Natural killer cell (primary cell): Measurements from ENCODE around the gene TBCK. TPM values are rescaled to one million over a fixed set of nuclear protein-coding genes. Genes with fewer than 3 reads are reported as not detected.

ENCODE experiments used
- ATAC-seq, 3 donors: fragments of 150-1000 bp in 2 of 3; fragments of 200-7000 bp in 1 of 3; cut with Tn5 transposase; 1 replicate in 1 of 3; 2 replicates in 2 of 3; pipeline ENCODE4 v1.10.0; 2021; ENCODE audit warnings: mild to moderate bottlenecking in 2 of 3, moderate library complexity in 2 of 3
- DNase-seq, 2 donors: peaks; one replicate each; pipeline versions ENCODE4 v3.0.0 to v3.0.0-alpha.2; 2013 to 2021; ENCODE audit warnings: mixed read lengths in 1 of 2
- H3K27ac ChIP-seq: one replicate; pipeline ENCODE4 v1.5.1; 2013; ENCODE audit warnings: mild to moderate bottlenecking, low read length
- H3K27me3 ChIP-seq: one replicate; pipeline ENCODE4 v1.6.1; 2013; ENCODE audit warnings: low read length; ENCODE audit not compliant: control insufficient read depth, insufficient read depth
- H3K36me3 ChIP-seq: one replicate; pipeline ENCODE4 v1.6.1; 2013; ENCODE audit warnings: low read length; ENCODE audit not compliant: control insufficient read depth, insufficient read depth
- H3K4me1 ChIP-seq: one replicate; pipeline ENCODE4 v1.6.1; 2013; ENCODE audit warnings: low read length; ENCODE audit not compliant: control insufficient read depth, insufficient read depth
- H3K4me3 ChIP-seq: one replicate; pipeline ENCODE4 v1.5.1; 2013; ENCODE audit warnings: low read length
- H3K9me3 ChIP-seq: one replicate; pipeline ENCODE4 v1.6.1; 2013; ENCODE audit warnings: low read length; ENCODE audit not compliant: control insufficient read depth, insufficient read depth
- H3K27ac Mint-ChIP-seq, 2 donors: one replicate each; pipeline ENCODE4 v1.8.0; 2022; ENCODE audit warnings: mild to moderate bottlenecking in 2 of 2, mixed read lengths in 2 of 2, moderate library complexity in 1 of 2
- H3K27me3 Mint-ChIP-seq, 2 donors: one replicate each; pipeline ENCODE4 v1.8.0; 2022; ENCODE audit warnings: low read depth in 2 of 2, mixed read lengths in 2 of 2
- H3K36me3 Mint-ChIP-seq: one replicate; pipeline ENCODE4 v1.8.0; 2022; ENCODE audit warnings: mixed read lengths
- H3K4me1 Mint-ChIP-seq, 2 donors: one replicate each; pipeline ENCODE4 v1.8.0; 2022; ENCODE audit warnings: mixed read lengths in 2 of 2
- H3K4me3 Mint-ChIP-seq: one replicate; pipeline ENCODE4 v1.8.0; 2022; ENCODE audit warnings: mild to moderate bottlenecking, moderate library complexity, mixed read lengths
- H3K9me3 Mint-ChIP-seq, 2 donors: one replicate each; pipeline ENCODE4 v1.8.0; 2022; ENCODE audit warnings: mixed read lengths in 2 of 2
- CTCF ChIP-seq: fragments of 200-600 bp; IDR thresholded peaks from one replicate; pipeline ENCODE4 v1.8.0; 2022; ENCODE audit warnings: antibody characterized with exemption
- WGBS: methylation state at CpG from one replicate; pipeline ENCODE4 v1.1.7; 2013; ENCODE audit warnings: missing lambda C conversion rate; ENCODE audit not compliant: insufficient coverage; 5-methylcytosine and 5-hydroxymethylcytosine counted together
- intact Hi-C: fragments of 100-400 bp; cut with micrococcal nuclease; formaldehyde crosslinking; loops from one replicate; pipeline ENCODE4 v1.14.2; 2022
- total RNA-seq, 4 donors: library from RNA; stranded (reverse); fragments of 120-200 nt in 1 of 4; gene quantifications; one replicate each; pipeline versions ENCODE4 v1.2.3 to v1.2.4, GENCODE V29; 2013 to 2022

The TBCK gene
- total RNA-seq, 3 donors from 2014 or later (not counting 1 experiment from before 2014, with no cell fraction given): 49.5 to 78.5 (median 54.2) TPM

GRCh38 chr4:106022454-106022853, 293.6 kb downstream of the TBCK start:
- no peak overlapping the region for H3K4me3 Mint-ChIP-seq
- H3K27ac Mint-ChIP-seq: no peak overlapping the region
- Histone ChIP-seq H3K9me3 (no peaks in the 10 kb centered on the region), H3K36me3 (no peaks in the 10 kb centered on the region), H3K4me1 (no peaks in the 10 kb centered on the region), H3K4me3 (no peak overlapping the region), H3K27me3 (no peaks in the 10 kb centered on the region), H3K27ac (no peak overlapping the region)
- 63% methylated on average over 2 of the region's 2 CpGs for WGBS
- no peaks in the 10 kb centered on the region for H3K4me1 Mint-ChIP-seq
- TF ChIP-seq CTCF: no peak
- DNase-seq (no peak), ATAC-seq (no peak)
- H3K36me3 Mint-ChIP-seq: no peaks in the 10 kb centered on the region
- no peaks in the 10 kb centered on the region for H3K27me3 Mint-ChIP-seq
- intact Hi-C loops: no loop called here
- H3K9me3 Mint-ChIP-seq: no peaks in the 10 kb centered on the region

GRCh38 chr4:106021737-106022410, 294.1 kb downstream of the TBCK start:
- no peak for TF ChIP-seq CTCF
- no peaks in the 10 kb centered on the region for H3K4me1 Mint-ChIP-seq
- no peak for DNase-seq
- H3K9me3 Mint-ChIP-seq: no peaks in the 10 kb centered on the region
- WGBS: 33% methylated on average over 5 of the region's 5 CpGs
- no peaks in the 10 kb centered on the region for H3K27me3 ChIP-seq
- no peak overlapping the region for H3K27ac Mint-ChIP-seq
- H3K27me3 Mint-ChIP-seq: no peaks in the 10 kb centered on the region
- H3K9me3 ChIP-seq: no peaks in the 10 kb centered on the region
- H3K27ac ChIP-seq: no peak overlapping the region
- no peak overlapping the region for H3K4me3 Mint-ChIP-seq
- no peaks in the 10 kb centered on the region for H3K36me3 ChIP-seq
- no peaks in the 10 kb centered on the region for H3K4me1 ChIP-seq
- intact Hi-C loops: no loop called here
- H3K4me3 ChIP-seq: no peak overlapping the region
- no peaks in the 10 kb centered on the region for H3K36me3 Mint-ChIP-seq
- no peak for ATAC-seq

- DNase-seq: no peak
- ATAC-seq: no peak
- no peak overlapping the region for H3K4me3 Mint-ChIP-seq
- no peaks in the 10 kb centered on the region for H3K27me3 ChIP-seq
- H3K9me3 ChIP-seq: no peaks in the 10 kb centered on the region
- no peaks in the 10 kb centered on the region for H3K36me3 Mint-ChIP-seq
- no peaks in the 10 kb centered on the region for H3K4me1 ChIP-seq
- H3K36me3 ChIP-seq: no peaks in the 10 kb centered on the region
- H3K27me3 Mint-ChIP-seq: no peaks in the 10 kb centered on the region
- no peak overlapping the region for H3K27ac Mint-ChIP-seq
- intact Hi-C loops: no loop called here
- H3K27ac ChIP-seq: no peak overlapping the region
- H3K4me3 ChIP-seq: no peak overlapping the region
- TF ChIP-seq CTCF: no peak
- peaks cover 7% of the 10 kb centered on the region in 2 donors for H3K9me3 Mint-ChIP-seq
- H3K4me1 Mint-ChIP-seq: no peaks in the 10 kb centered on the region
These were observed 296.2 kb downstream of the TBCK start for GRCh38 chr4:106019771-106020170.

- no peaks in the 10 kb centered on the region for H3K36me3 Mint-ChIP-seq
- no peaks in the 10 kb centered on the region for H3K4me1 Mint-ChIP-seq
- intact Hi-C loops: no loop called here
- H3K36me3 ChIP-seq: no peaks in the 10 kb centered on the region
- no peak overlapping the region for H3K27ac Mint-ChIP-seq
- peaks cover 13 to 17% of the 10 kb centered on the region in 2 donors for H3K9me3 Mint-ChIP-seq
- H3K4me3 Mint-ChIP-seq: no peak overlapping the region
- DNase-seq: no peak
- no peak for TF ChIP-seq CTCF
- WGBS: 86% methylated on average over 4 of the region's 5 CpGs
- no peak overlapping the region for H3K4me3 ChIP-seq
- no peak for ATAC-seq
- no peaks in the 10 kb centered on the region for H3K27me3 Mint-ChIP-seq
- no peak overlapping the region for H3K27ac ChIP-seq
- no peaks in the 10 kb centered on the region for H3K4me1 ChIP-seq
- H3K27me3 ChIP-seq: no peaks in the 10 kb centered on the region
- H3K9me3 ChIP-seq: no peaks in the 10 kb centered on the region
These were observed 298.0 kb downstream of the TBCK start for GRCh38 chr4:106017975-106018374.
